ENCODE measurements around the gene TRIM44.

DNA sequence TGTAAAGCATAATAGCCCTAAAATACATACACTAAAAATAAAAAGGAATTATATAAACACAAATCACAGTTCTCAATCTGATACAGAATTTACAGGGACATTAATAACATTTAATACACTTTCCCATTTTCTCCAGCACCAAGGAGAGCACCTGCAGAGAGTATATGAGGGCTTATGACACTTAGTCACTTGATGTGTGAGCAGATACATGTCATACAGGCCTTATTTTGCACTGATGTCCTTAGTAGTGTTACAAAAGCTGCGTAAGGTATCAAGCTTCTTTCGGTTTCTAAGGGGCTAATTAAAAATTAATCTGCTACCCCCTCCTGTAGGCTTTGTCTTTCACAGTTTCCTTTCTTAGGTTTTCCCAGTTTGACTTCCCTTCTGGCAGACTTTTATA is 61.3 kb downstream of the TRIM44 start:
- no peak for TF ChIP-seq GABPA (IDR thresholded peaks at IDR 0.05 in 1 of 2, conservative IDR thresholded peaks at IDR 0.05 in 1 of 2)
- no peak for TF ChIP-seq CTCF (IDR thresholded peaks at IDR 0.05; ENCODE audit: low read depth, low read length, missing input control)
